ENCODE data around the gene HHLA2.
"Not testable (repeated sequence)": the region's sequence is repeated elsewhere in the genome, so short reads cannot be mapped to it uniquely, and the experiment has no call there.

The HHLA2 gene

GRCh38 chr3:108280476-108280875 is 15.9 kb upstream of the HHLA2 start:
- DNase-seq (ENCODE audit: low read depth) = no peak
- TF ChIP-seq, protein P1, sequence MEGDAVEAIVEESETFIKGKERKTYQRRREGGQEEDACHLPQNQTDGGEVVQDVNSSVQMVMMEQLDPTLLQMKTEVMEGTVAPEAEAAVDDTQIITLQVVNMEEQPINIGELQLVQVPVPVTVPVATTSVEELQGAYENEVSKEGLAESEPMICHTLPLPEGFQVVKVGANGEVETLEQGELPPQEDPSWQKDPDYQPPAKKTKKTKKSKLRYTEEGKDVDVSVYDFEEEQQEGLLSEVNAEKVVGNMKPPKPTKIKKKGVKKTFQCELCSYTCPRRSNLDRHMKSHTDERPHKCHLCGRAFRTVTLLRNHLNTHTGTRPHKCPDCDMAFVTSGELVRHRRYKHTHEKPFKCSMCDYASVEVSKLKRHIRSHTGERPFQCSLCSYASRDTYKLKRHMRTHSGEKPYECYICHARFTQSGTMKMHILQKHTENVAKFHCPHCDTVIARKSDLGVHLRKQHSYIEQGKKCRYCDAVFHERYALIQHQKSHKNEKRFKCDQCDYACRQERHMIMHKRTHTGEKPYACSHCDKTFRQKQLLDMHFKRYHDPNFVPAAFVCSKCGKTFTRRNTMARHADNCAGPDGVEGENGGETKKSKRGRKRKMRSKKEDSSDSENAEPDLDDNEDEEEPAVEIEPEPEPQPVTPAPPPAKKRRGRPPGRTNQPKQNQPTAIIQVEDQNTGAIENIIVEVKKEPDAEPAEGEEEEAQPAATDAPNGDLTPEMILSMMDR (IDR thresholded peaks at IDR 0.05; ENCODE audit: insufficient read depth, low read depth, low read length, missing control alignments) = no peak
- no peak overlapping the region for H3K4me3 ChIP-seq (ENCODE audit: low read length)

GRCh38 chr3:108281670-108282069 is 14.7 kb upstream of the HHLA2 start:
- no peak for DNase-seq (ENCODE audit: low read depth)
- TF ChIP-seq, protein P1 (IDR thresholded peaks at IDR 0.05; ENCODE audit: insufficient read depth, low read depth, low read length, missing control alignments) = no peak
- no peak overlapping the region for H3K4me3 ChIP-seq (ENCODE audit: low read length)

DNA sequence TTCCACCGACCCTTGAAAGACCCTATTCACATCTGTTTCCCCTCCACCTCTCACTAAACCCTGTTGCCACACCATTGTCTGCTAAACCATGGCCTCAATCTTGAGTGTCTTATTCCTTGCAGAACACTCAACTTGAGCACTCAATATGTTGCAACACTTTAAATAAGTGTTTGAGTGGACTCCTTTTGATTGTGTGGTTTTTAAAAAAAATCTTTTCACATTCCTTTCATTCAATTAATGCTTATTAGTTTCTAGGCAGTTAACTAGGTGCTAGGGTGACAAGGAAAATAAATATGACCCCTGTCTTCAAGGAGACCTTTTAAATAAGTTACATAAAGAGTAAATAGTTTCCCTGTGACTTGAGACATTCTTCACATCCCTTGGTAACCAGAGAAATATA is 13.3 kb upstream of the HHLA2 start:
- TF ChIP-seq, protein P1 (IDR thresholded peaks at IDR 0.05; ENCODE audit: insufficient read depth, low read depth, low read length, missing control alignments) = no peak
- no peak for DNase-seq (ENCODE audit: low read depth)
- H3K4me3 ChIP-seq (ENCODE audit: low read length) = no peak overlapping the region

DNA sequence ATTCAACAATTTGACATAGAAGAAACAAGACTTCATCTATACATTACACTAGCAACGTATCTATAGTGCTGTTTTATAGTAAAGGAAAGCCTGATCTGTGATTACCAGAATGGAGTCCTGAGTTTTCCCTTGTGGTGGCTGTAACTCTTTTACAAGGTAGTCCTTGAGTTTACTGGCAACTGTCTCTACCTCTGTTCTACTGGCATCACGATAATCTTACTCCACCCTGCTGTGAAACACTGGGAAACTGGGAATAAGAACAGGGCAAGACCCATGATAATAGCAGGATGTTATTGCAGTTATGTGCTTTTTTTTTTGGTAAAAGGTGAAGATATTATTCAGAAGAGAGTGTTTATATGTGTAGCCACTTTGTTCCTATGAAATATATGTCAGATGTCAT is 12.4 kb upstream of the HHLA2 start:
- TF ChIP-seq, protein P1 (IDR thresholded peaks at IDR 0.05; ENCODE audit: insufficient read depth, low read depth, low read length, missing control alignments) = no peak
- DNase-seq (ENCODE audit: low read depth) = no peak
- no peak overlapping the region for H3K4me3 ChIP-seq (ENCODE audit: low read length)

DNA sequence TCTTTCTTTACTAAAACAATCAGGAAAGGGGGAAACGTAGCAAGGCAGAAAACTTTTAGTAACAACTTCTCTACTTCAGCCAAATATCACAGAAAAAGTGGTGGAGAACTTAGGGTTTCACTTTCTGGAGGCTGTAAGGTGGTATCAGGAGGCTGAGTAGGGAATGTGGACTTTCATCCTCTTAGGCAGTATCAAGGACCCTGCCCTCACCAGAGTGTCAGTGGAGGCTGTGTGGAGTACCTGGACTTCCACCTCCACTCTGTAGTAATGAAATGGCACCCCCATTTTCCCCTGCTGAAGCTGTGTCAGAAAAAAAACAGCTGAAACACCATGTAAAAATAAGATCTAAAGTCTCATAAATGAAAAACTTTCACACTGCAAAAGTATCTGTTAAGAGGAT is 11.2 kb upstream of the HHLA2 start:
- TF ChIP-seq, protein P1 (IDR thresholded peaks at IDR 0.05; ENCODE audit: insufficient read depth, low read depth, low read length, missing control alignments) = no peak
- no peak overlapping the region for H3K4me3 ChIP-seq (ENCODE audit: low read length)
- no peak for DNase-seq (ENCODE audit: low read depth)

DNA sequence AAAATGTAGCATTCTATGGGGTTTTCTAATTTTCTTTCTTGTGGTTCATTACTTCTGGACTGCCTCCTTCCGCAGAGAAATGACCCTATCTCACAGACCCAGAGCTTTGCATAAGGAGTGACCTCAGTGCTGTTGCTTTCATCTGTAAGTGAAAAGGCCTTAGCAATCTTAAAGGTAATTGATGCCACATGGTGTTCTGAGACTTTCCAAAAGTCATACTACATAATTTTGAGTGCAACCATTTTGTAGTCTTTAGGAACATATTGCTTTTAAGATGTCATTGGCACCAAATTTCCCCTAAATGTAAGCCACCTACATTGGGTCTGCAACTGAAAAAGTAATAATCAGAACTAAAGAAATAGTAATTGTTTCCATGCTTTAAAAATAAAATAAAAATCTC is 9.2 kb upstream of the HHLA2 start:
- no peak overlapping the region for H3K4me3 ChIP-seq (ENCODE audit: low read length)
- TF ChIP-seq, protein P1 (IDR thresholded peaks at IDR 0.05; ENCODE audit: insufficient read depth, low read depth, low read length, missing control alignments) = no peak
- no peak for DNase-seq (ENCODE audit: low read depth)

DNA sequence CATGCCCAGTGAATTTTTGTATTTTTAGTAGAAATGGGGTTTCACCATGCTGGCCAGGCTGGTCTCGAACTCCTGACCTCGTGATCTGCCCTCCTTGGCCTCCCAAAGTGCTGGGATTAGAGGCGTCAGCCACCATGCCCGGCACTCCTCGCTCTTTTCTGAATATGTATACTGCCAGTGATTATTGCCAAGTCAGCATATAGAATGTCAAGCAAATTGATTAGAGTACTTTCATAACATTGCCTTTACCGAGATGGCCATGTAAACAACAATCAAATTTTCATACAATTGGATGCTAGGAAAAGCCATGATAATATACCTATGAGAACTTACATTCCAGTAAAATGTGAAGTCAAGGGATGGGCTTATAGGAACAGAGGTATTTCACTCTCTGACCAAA is 8.2 kb upstream of the HHLA2 start:
- H3K4me3 ChIP-seq (ENCODE audit: low read length); DNase-seq (ENCODE audit: low read depth): not testable (repeated sequence)

DNA sequence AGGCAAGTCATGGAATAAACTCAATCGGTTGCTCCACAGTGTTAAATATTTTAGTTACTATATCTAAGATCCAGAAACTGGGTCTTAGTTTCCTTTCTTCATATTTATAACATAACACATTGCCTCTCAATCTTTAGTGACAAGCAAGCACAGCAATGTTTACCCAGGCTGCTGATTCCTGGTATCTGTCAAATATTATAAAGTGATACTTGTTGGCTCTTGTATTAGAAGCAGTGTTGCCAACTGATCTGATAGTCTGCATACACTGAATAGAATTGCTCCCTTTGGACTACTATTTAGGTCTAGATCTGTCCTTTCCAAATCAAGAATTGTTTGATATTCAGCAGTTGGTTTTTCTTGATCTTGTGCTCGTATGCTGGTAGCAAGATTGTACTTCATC is 7.2 kb upstream of the HHLA2 start:
- TF ChIP-seq, protein P1 (IDR thresholded peaks at IDR 0.05; ENCODE audit: insufficient read depth, low read depth, low read length, missing control alignments) = no peak
- H3K4me3 ChIP-seq (ENCODE audit: low read length) = no peak overlapping the region
- DNase-seq (ENCODE audit: low read depth) = no peak

Measured in epithelial cell of esophagus (primary cell).